Body of pancreas (tissue), 4 donors: ENCODE results near the gene SRP14. TPM values are rescaled to one million over a fixed set of nuclear protein-coding genes. Genes with fewer than 3 reads are reported as not detected.

Experiments used
- ATAC-seq: fragments of 150-250 bp; one replicate; pipeline ENCODE4 v1.9.1; 2016
- DNase-seq, 4 donors: peaks; one replicate each; pipeline ENCODE4 v3.0.0-alpha.2; 2019
- H3K27ac ChIP-seq, 4 donors: fragments of 200-600 bp; sonication (generic); 1 replicate in 3 of 4; 2 replicates in 1 of 4; pipeline versions ENCODE4 v1.5.1 to v1.6.1; 2016 to 2019; ENCODE audit warnings: mild to moderate bottlenecking in 1 of 4, mixed read lengths in 1 of 4, moderate library complexity in 1 of 4
- H3K27me3 ChIP-seq, 2 donors: fragments of 200-600 bp; sonication (generic); one replicate each; pipeline ENCODE4 v1.6.0; 2016; ENCODE audit warnings: mild to moderate bottlenecking in 1 of 2
- H3K36me3 ChIP-seq, 2 donors: fragments of 200-600 bp; sonication (generic); replicated peaks in 1 of 2; 2 replicates each; pipeline ENCODE4 v1.5.1; 2016; ENCODE audit warnings: low read depth in 2 of 2; ENCODE audit not compliant: insufficient read depth in 1 of 2
- H3K4me1 ChIP-seq: fragments of 200-600 bp; sonication (generic); one replicate; pipeline ENCODE4 v1.6.0; 2016
- H3K4me3 ChIP-seq, 2 donors: fragments of 200-600 bp; sonication (generic); 1 replicate in 1 of 2; 2 replicates in 1 of 2; pipeline ENCODE4 v1.5.1; 2016 to 2019
- H3K9me3 ChIP-seq, 3 donors: fragments of 200-600 bp; sonication (generic); 1 replicate in 2 of 3; 2 replicates in 1 of 3; pipeline ENCODE4 v1.5.1; 2016
- POLR2A ChIP-seq, 3 donors: fragments of 450-650 bp; IDR thresholded peaks; one replicate each; pipeline ENCODE4 v1.6.1; 2016; ENCODE audit warnings: antibody characterized with exemption in 3 of 3, mild to moderate bottlenecking in 2 of 3
- WGBS, 2 donors: methylation state at CpG; one replicate each; pipeline ENCODE4 v1.1.5; 2017; 5-methylcytosine and 5-hydroxymethylcytosine counted together
- intact Hi-C: fragments of 100-400 bp; cut with DNase I; formaldehyde crosslinking; loops from one replicate; pipeline ENCODE4 v1.15.1; 2023
- total RNA-seq, 2 donors: library from RNA; depleted of rRNA; stranded (reverse); fragments of >200 nt; gene quantifications; one replicate each; pipeline ENCODE4 v1.1.0, GENCODE V29; 2016
- TF ChIP-seq, protein P1 (sequence below), 7 experiments: fragments of 450-650 bp in 4 of 7; fragments of 200-600 bp in 3 of 7; sonication (generic) in 3 of 7; IDR thresholded peaks; one replicate each; pipeline ENCODE4 v1.5.1; 2016 to 2019; ENCODE audit warnings: antibody characterized with exemption in 7 of 7

SRP14 gene
- total RNA-seq, 2 donors from 2014 or later, result 122 to 209 TPM

- Histone ChIP-seq H3K4me3 (no peak overlapping the region), H3K36me3 (no peaks in the 10 kb centered on the region), H3K9me3 (no peaks in the 10 kb centered on the region), H3K4me1 (peaks cover 15% of the 10 kb centered on the region), H3K27me3 (no peaks in the 10 kb centered on the region), H3K27ac (no peak overlapping the region)
- ATAC-seq, result no peak
- TF ChIP-seq POLR2A (IDR thresholded peaks at IDR 0.05), result no peak
- TF ChIP-seq, protein P1, sequence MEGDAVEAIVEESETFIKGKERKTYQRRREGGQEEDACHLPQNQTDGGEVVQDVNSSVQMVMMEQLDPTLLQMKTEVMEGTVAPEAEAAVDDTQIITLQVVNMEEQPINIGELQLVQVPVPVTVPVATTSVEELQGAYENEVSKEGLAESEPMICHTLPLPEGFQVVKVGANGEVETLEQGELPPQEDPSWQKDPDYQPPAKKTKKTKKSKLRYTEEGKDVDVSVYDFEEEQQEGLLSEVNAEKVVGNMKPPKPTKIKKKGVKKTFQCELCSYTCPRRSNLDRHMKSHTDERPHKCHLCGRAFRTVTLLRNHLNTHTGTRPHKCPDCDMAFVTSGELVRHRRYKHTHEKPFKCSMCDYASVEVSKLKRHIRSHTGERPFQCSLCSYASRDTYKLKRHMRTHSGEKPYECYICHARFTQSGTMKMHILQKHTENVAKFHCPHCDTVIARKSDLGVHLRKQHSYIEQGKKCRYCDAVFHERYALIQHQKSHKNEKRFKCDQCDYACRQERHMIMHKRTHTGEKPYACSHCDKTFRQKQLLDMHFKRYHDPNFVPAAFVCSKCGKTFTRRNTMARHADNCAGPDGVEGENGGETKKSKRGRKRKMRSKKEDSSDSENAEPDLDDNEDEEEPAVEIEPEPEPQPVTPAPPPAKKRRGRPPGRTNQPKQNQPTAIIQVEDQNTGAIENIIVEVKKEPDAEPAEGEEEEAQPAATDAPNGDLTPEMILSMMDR (IDR thresholded peaks at IDR 0.05), result no peak
- intact Hi-C loops, result no loop called here
- 95 to 96% methylated on average over 10 of the region's 10 CpGs for WGBS, 2 donors
- no peak for DNase-seq
Measured at GRCh38 chr15:40062816-40063562, 24.0 kb upstream of the SRP14 start.

DNA sequence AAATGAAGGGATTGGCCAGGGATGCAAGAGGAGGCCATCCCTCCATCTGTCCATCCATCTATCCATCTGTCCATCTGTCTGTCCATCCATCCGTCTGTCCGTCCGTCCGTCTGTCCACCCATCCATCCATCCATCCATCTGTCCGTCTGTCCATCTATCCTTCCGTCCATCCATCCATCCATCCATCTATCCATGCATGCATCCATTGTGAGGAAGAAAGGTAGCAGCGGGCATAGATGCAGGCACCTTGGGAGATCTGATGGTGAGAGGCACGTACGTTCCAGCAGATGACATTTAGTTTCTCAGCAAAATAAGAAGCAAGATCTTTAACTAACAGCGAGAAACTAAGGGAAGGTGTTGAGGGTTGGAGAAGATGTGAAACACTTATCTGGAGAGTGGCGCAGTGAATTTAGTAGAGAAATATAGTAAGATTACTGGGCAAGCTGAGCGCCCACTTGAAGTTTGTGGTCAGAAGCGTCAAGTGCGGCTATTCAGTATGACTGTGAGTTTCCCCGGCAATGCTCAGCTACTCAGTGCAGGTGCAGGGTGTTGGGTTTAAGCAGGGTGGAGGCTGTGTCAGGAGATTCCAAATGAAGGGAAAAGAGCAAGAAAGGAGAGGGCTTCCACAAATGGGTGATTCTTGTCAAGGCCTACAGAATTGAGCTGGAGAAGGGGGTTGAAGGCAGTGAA is 22.4 kb upstream of the SRP14 start:
- intact Hi-C loops, result no loop called here
- WGBS, 2 donors, result 92 to 95% methylated on average over 15 of the region's 15 CpGs
- no peaks in the 10 kb centered on the region for H3K9me3 ChIP-seq
- DNase-seq (no peak), ATAC-seq (no peak)
- H3K27ac ChIP-seq, result no peak overlapping the region
- peaks cover 12% of the 10 kb centered on the region for H3K4me1 ChIP-seq
- TF ChIP-seq POLR2A (IDR thresholded peaks at IDR 0.05), result no peak
- TF ChIP-seq, protein P1 (IDR thresholded peaks at IDR 0.05), result no peak
- H3K27me3 ChIP-seq, result no peaks in the 10 kb centered on the region
- no peak overlapping the region for H3K4me3 ChIP-seq
- no peaks in the 10 kb centered on the region for H3K36me3 ChIP-seq

GRCh38 chr15:40060236-40060961 is 21.4 kb upstream of the SRP14 start:
- no peak overlapping the region for H3K4me3 ChIP-seq
- peak in 1 of 4 donors; percentile 0 for DNase-seq
- TF ChIP-seq, protein P1 (IDR thresholded peaks at IDR 0.05), result no peak
- TF ChIP-seq POLR2A (IDR thresholded peaks at IDR 0.05), result no peak

GRCh38 chr15:40059821-40060220 is 20.8 kb upstream of the SRP14 start:
- Histone ChIP-seq H3K9me3 (no peaks in the 10 kb centered on the region), H3K4me3 (no peak overlapping the region), H3K27ac (no peak overlapping the region), H3K36me3 (no peaks in the 10 kb centered on the region), H3K27me3 (no peaks in the 10 kb centered on the region), H3K4me1 (peaks cover 18% of the 10 kb centered on the region)
- no peak for TF ChIP-seq POLR2A (IDR thresholded peaks at IDR 0.05)
- TF ChIP-seq, protein P1 (IDR thresholded peaks at IDR 0.05), result no peak
- no peak for ATAC-seq
- DNase-seq, result peak in 1 of 4 donors; percentile 9
- intact Hi-C loops, result no loop called here
- 86 to 95% methylated on average over 11 of the region's 11 CpGs for WGBS, 2 donors

More at GRCh38 chr15:40060236-40060961, 21.4 kb upstream of the SRP14 start:
- WGBS, 2 donors, result 84 to 90% methylated on average over 10 of the region's 10 CpGs
- intact Hi-C loops, result no loop called here
- ATAC-seq, result no peak
- H3K36me3 ChIP-seq, result no peaks in the 10 kb centered on the region
- H3K4me1 ChIP-seq, result peaks cover 12% of the 10 kb centered on the region
- no peaks in the 10 kb centered on the region for H3K9me3 ChIP-seq
- no peak overlapping the region for H3K27ac ChIP-seq
- H3K27me3 ChIP-seq, result no peaks in the 10 kb centered on the region
